Osteocyte (in vitro differentiated cells): Measurements from ENCODE around the gene JKAMP. TPM values are rescaled to one million over a fixed set of nuclear protein-coding genes. Genes with fewer than 3 reads are reported as not detected.

ENCODE experiments used
- DNase-seq: peaks from one replicate; pipeline ENCODE4 v3.0.0; 2021; ENCODE audit warnings: mixed read lengths; ENCODE audit not compliant: unreplicated experiment; ENCODE audit errors: extremely low spot score
- H3K27ac Mint-ChIP-seq: one replicate; pipeline ENCODE4 v1.8.0; 2021; ENCODE audit warnings: mild to moderate bottlenecking, mixed read lengths; ENCODE audit not compliant: unreplicated experiment
- H3K27me3 Mint-ChIP-seq: one replicate; pipeline ENCODE4 v1.8.0; 2021; ENCODE audit warnings: mixed read lengths; ENCODE audit not compliant: unreplicated experiment
- H3K36me3 Mint-ChIP-seq: one replicate; pipeline ENCODE4 v1.8.0; 2021; ENCODE audit warnings: mixed read lengths; ENCODE audit not compliant: unreplicated experiment
- H3K4me1 Mint-ChIP-seq: one replicate; pipeline ENCODE4 v1.8.0; 2021; ENCODE audit warnings: mixed read lengths; ENCODE audit not compliant: unreplicated experiment
- H3K4me3 Mint-ChIP-seq: one replicate; pipeline ENCODE4 v1.8.0; 2021; ENCODE audit warnings: mild to moderate bottlenecking, moderate library complexity, mixed read lengths; ENCODE audit not compliant: unreplicated experiment
- H3K9me3 Mint-ChIP-seq: one replicate; pipeline ENCODE4 v1.8.0; 2021; ENCODE audit warnings: mixed read lengths; ENCODE audit not compliant: unreplicated experiment
- CTCF ChIP-seq: fragments of 200-600 bp; sonication (generic); IDR thresholded peaks from 2 replicates; pipeline ENCODE4 v1.5.0; 2021; ENCODE audit warnings: antibody characterized with exemption, mild to moderate bottlenecking, moderate library complexity
- total RNA-seq: library from RNA; stranded (reverse); gene quantifications from 2 replicates; pipeline ENCODE4 v1.2.1, GENCODE V29; 2021

Gene JKAMP
- total RNA-seq, 1 donor from 2014 or later, result 47.6 TPM

GRCh38 chr14:59480166-59480565, 4.2 kb upstream of the JKAMP start:
- Mint-ChIP-seq H3K4me1 (peaks cover 38% of the 10 kb centered on the region), H3K4me3 (no peak overlapping the region), H3K27ac (peak overlapping the region; percentile 63), H3K36me3 (peaks cover 16% of the 10 kb centered on the region), H3K27me3 (no peaks in the 10 kb centered on the region), H3K9me3 (no peaks in the 10 kb centered on the region)
- no peak for TF ChIP-seq CTCF
- DNase-seq, result no peak

DNA sequence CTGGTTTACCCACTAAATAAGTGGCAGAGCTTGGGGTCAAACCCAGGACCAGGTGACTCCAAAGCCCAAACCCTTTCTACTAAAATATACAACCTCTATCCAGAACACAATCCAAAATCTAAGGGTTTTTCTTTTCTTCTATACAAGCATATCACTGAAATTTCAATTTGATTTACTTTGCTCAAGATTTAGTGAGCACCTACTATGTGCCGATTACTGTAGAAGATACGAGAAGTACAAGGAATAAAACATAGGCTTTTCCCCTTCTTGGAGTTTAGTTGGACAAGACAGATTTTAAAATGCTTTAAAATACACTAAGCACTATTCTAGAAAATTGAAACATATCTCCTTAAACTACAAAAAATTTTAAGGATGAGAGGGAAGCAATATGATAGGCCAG, 2.9 kb upstream of the JKAMP start:
- peaks cover 50% of the 10 kb centered on the region for H3K4me1 Mint-ChIP-seq
- peaks cover 16% of the 10 kb centered on the region for H3K36me3 Mint-ChIP-seq
- no peak overlapping the region for H3K4me3 Mint-ChIP-seq
- H3K27ac Mint-ChIP-seq, result peak overlapping the region; percentile 96
- DNase-seq, result no peak
- H3K27me3 Mint-ChIP-seq, result no peaks in the 10 kb centered on the region
- H3K9me3 Mint-ChIP-seq, result no peaks in the 10 kb centered on the region
- no peak for TF ChIP-seq CTCF

DNA sequence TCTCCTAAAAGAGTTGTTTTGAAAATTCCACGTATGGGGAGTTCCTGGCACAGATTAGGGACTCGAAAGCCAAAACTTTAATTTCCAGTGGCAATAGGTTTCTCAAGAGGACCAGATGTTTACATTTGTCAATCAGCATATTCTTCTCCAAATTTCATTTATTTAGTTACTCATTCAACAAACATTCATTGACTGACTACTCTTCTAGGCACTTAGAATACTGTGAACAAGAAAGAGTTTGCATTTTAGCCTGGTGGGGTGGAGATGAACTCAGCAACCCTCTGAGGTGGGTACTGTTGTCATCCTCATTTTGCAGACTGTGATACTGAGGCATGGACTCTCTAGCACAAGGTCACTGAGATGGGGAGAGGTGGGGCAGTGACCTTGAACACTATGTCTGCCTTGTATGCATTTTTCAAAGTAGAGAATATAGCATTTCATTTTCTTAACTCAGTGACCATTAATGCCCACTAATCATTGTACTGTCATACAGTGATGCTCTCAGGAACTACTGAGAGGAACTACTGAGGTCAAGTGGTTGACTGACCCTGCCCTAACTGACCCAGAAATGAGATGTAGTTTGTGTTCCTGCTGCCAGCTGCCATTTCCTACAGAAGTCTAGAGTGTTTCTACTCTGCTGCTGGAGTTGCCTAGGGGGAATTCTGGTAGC, 2.3 kb upstream of the JKAMP start:
- no peaks in the 10 kb centered on the region for H3K27me3 Mint-ChIP-seq
- peak overlapping the region; percentile 93 for H3K4me3 Mint-ChIP-seq
- no peaks in the 10 kb centered on the region for H3K9me3 Mint-ChIP-seq
- H3K36me3 Mint-ChIP-seq, result peaks cover 19% of the 10 kb centered on the region
- no peak for DNase-seq
- no peak for TF ChIP-seq CTCF
- peaks cover 53% of the 10 kb centered on the region for H3K4me1 Mint-ChIP-seq
- peak overlapping the region; percentile 96 for H3K27ac Mint-ChIP-seq

GRCh38 chr14:59482541-59483331, 1.6 kb upstream of the JKAMP start:
- Mint-ChIP-seq H3K4me1 (peaks cover 57% of the 10 kb centered on the region), H3K27ac (peak overlapping the region; percentile 96), H3K4me3 (peak overlapping the region; percentile 93), H3K36me3 (peaks cover 17% of the 10 kb centered on the region), H3K27me3 (no peaks in the 10 kb centered on the region), H3K9me3 (no peaks in the 10 kb centered on the region)
- DNase-seq, result no peak
- TF ChIP-seq CTCF, result no peak

DNA sequence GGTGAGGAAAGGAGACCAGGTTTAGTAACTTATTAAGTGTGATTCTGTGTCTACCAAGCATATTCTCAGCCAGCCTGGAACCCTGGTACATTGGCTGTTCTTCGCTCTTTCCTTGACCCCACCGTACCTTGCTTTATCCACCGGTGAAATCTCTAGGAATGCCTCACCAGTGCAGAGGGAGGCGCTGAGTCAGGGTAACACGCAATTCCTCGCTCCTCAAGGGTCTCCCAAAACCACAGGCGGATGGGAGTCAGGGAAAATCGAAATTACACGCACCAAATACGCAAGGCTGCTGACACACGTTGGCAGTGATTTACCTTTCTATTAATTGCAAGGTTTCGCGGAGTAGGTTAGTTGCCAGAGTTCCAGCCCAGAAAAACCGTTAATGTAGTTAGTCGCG, 954 bp upstream of the JKAMP start:
- H3K4me1 Mint-ChIP-seq, result peaks cover 58% of the 10 kb centered on the region
- H3K36me3 Mint-ChIP-seq, result peaks cover 21% of the 10 kb centered on the region

More for the DNA sequence above, 954 bp upstream of the JKAMP start:
- Mint-ChIP-seq H3K27me3 (no peaks in the 10 kb centered on the region), H3K4me3 (peak overlapping the region; percentile 93), H3K27ac (peak overlapping the region; percentile 96), H3K9me3 (no peaks in the 10 kb centered on the region)
- no peak for TF ChIP-seq CTCF
- no peak for DNase-seq
